LNCaP clone FGC (cell line): Measurements from ENCODE around the gene ZNF511.
"Not testable (repeated sequence)": the region's sequence is repeated elsewhere in the genome, so short reads cannot be mapped to it uniquely, and the experiment has no call there.

Experiments
- DNase-seq: peaks from one replicate; pipeline ENCODE4 v3.0.0-alpha.2; 2011; ENCODE audit warnings: low read depth
- H3K4me3 ChIP-seq: 2 replicates; pipeline ENCODE4 v1.5.1; 2011; ENCODE audit warnings: mild to moderate bottlenecking, low read depth, low read length, control low read depth
- TF ChIP-seq, protein P1 (sequence below): IDR thresholded peaks from 2 replicates; pipeline ENCODE4 v1.5.1; 2012; ENCODE audit warnings: mild to moderate bottlenecking; ENCODE audit not compliant: control insufficient read depth, insufficient read depth; ENCODE audit errors: extremely low read depth

ZNF511 gene

DNA sequence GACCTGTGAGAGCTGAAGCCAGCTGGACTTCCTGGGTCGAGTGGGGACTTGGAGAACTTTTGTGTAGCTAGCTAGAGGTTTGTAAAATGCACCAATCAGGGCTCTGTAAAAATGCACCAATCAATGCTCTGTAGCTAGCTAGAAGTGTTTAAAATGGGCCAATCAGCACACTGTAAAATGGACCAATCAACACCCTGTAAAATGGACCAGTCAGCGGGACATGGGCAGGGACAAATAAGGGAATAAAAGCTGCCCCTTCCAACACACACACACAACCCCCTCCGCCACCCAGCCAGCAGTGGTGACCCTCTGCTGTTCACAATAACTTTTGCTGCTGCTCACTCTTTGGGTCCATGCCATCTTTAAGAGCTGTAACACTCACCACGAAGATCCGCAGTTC, 7.1 kb downstream of the ZNF511 start:
- no peak overlapping the region for H3K4me3 ChIP-seq
- DNase-seq = no peak
- TF ChIP-seq, protein P1, sequence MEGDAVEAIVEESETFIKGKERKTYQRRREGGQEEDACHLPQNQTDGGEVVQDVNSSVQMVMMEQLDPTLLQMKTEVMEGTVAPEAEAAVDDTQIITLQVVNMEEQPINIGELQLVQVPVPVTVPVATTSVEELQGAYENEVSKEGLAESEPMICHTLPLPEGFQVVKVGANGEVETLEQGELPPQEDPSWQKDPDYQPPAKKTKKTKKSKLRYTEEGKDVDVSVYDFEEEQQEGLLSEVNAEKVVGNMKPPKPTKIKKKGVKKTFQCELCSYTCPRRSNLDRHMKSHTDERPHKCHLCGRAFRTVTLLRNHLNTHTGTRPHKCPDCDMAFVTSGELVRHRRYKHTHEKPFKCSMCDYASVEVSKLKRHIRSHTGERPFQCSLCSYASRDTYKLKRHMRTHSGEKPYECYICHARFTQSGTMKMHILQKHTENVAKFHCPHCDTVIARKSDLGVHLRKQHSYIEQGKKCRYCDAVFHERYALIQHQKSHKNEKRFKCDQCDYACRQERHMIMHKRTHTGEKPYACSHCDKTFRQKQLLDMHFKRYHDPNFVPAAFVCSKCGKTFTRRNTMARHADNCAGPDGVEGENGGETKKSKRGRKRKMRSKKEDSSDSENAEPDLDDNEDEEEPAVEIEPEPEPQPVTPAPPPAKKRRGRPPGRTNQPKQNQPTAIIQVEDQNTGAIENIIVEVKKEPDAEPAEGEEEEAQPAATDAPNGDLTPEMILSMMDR = no peak

DNA sequence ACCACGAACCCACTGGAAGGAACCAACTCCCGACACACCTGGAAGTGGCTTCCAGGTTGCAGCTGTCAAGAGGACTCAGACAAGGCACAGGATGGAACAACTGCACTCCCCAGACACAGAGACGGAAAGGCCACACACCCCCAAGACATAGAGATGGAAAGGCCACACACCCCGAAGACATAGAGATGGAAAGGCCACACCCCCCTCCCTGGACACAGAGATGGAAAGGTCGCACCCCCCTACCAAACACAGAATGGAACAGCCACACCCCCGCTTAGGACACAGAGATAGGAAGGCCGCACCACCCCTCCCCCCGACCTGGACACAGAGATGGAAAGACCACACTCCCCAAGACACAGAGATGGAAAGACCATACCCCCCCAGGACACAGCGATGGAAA, 7.6 kb downstream of the ZNF511 start:
- TF ChIP-seq, protein P1 = no peak
- H3K4me3 ChIP-seq = no peak overlapping the region
- no peak for DNase-seq

DNA sequence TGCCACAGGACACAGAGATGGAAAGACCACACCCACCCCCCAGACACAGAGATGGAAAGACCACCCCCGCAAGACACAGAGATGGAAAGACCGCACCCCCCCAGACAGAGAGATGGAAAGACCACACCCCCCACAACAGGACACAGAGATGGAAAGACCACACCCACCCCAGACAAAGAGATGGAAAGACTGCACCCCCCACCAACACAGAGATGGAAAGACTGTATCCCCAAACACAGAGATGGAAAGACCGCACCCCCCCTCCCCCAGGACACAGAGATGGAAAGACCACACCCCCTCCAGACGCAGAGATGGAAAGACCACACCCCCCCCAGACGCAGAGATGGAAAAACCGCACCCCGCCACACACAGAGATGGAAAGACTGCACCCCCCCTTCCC, 8.0 kb downstream of the ZNF511 start:
- H3K4me3 ChIP-seq = no peak overlapping the region
- no peak for DNase-seq
- TF ChIP-seq, protein P1 = no peak

DNA sequence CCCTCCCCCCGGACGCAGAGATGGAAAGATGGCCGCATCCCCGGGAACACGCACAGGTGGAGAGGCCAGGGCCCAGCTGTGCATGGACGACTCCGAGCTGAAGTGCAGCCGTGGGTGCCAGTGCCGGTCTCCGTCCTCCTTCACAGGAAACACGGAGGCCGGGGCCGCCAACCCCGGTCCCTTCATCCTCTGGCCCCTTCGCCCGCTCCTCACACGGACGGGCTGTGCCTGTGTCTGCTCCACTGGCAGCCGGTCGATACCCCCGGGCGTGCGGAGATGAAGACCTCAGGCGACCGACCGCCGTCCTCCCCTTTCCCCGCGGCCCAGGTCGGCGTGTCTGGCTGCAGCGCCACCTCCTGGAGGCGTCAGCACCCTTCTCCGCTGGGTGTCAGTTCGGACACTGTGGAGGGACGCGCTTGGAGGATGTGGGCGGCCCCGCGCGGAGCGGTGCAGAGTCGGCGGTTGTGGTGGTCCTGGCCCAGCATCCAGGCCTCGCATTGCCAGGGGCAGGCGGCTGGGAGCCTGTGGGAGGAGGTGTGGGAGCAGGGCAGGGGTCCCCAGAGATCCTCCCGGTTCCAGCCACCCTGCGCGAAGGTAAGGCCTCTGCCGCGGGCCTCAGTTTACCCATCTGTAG, 9.9 kb downstream of the ZNF511 start:
- H3K4me3 ChIP-seq = peak overlapping the region; percentile 47
- TF ChIP-seq, protein P1 = peak; percentile 74
- no peak for DNase-seq

DNA sequence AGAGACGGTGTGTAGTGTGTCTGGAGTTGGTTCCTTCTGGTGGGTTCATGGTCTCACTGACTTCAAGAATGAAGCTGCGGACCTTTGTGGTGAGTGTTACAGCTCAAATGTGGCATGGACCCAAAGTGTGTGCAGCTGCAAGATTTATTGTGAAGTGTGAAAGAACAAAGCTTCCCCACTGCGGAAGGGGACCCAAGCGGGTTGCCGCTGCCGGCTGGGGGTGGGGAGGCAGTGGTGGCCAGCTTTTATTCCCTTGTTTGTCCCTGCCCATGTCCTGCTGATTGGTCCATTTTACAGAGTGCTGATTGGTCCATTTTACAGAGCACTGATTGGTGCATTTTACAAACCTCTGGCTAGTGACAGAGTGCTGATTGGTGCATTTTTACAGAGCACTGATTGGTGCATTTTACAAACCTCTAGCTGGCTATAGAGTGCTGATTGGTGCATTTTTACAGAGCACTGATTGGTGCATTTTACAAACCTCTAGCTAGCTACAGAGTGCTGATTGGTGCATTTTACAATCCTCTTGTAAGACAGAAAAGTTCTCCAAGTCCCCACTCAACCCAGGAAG, 12.2 kb downstream of the ZNF511 start:
- not testable (repeated sequence) for H3K4me3 ChIP-seq, DNase-seq

DNA sequence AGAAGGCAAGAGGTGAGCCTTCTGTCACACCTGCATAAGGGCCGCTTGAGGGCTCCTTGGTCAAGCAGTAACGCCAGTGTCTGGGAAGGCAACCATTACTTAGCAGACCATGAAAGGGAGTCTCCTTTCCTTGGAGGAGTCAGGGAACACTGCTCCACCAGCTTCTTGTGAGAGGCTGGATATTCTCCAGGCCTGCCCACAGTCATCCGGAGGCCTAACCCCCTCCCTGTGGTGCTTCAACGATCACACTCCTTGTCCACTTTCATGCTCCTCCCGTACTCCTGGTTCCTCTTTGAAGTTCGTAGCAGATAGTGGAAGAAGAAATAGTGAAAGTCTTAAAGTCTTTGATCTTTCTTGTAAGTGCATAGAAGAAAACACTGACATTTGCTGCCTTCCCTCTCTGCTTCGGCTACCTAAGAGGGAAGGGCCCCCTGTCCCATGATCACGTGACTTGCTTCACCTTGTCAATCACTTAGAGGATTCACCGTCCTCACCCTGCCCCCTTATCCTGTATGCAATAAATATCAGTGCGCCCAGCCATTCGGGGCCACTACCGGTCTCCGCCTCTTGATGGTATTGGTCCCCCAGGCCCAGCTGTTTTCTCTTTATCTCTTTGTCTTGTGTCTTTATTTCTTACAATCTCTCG, 13.5 kb downstream of the ZNF511 start:
- not testable (repeated sequence) for DNase-seq, H3K4me3 ChIP-seq

DNA sequence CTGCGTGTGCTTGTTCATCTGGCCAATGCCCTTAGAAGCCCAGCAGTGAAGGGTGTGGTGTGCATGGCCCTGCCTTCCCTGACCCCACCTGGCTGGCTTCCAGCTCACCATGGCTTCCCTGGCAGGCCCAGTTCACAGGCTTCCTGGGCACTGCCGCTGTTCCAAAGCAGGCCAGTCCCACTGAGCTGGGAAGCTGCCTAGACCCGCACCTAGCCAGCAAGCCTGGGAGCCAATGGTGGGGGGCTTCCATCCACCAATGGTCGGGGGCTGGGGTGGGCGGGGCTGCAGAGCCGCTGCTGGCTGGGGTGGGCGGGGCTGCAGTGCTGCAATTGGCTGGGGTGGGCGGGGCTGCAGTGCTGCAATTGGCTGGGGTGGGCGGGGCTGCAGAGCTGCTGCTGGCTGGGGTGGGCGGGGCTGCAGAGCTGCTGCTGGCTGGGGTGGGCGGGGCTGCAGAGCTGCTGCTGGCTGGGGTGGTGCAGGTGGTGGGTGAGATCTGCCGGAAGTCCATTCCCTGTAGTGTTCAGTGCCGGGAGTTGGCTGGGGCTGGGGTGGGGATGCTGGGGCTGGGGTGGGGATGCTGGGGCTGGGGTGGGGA, 15.6 kb downstream of the ZNF511 start:
- no peak overlapping the region for H3K4me3 ChIP-seq
- TF ChIP-seq, protein P1 = no peak
- no peak for DNase-seq
